ENCODE data around the gene PEDS1. TPM values are rescaled to one million over a fixed set of nuclear protein-coding genes. Genes with fewer than 3 reads are reported as not detected.
"Not testable (repeated sequence)": the region's sequence is repeated elsewhere in the genome, so short reads cannot be mapped to it uniquely, and the experiment has no call there.

Gene PEDS1
- total RNA-seq, 4 donors from 2014 or later = 24.1 to 46.3 (median 31.8) TPM

DNA sequence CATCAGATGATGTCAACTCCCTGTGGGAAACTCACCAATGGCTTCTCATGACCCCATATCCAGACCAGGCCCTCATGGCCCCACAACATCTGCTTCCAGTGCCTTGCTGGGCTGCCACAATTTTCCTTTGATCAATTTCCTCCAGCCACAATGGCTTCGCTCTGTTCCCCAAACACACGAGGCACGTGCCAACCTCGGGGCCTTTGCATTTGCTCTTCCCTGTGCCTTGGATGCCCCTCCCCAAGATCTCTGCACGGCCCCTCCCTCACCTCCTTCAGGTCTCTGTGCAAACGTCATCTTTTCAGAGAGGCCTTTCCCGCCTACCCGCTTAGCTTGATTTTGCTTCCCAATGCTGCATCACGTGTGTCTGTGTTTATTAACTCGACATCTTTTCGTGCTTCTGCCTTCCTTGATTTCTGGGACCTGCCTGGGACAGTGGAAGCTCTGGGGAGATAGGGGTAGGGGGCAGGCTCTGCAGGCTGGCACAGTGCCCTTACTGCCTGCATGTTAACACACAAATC, 13.1 kb downstream of the PEDS1 start:
- TF ChIP-seq POLR2AphosphoS5 (IDR thresholded peaks at IDR 0.05) (no peak), EP300 (IDR thresholded peaks at IDR 0.05) (no peak), POLR2A (IDR thresholded peaks at IDR 0.05) (no peak)
- TF ChIP-seq, protein P1, sequence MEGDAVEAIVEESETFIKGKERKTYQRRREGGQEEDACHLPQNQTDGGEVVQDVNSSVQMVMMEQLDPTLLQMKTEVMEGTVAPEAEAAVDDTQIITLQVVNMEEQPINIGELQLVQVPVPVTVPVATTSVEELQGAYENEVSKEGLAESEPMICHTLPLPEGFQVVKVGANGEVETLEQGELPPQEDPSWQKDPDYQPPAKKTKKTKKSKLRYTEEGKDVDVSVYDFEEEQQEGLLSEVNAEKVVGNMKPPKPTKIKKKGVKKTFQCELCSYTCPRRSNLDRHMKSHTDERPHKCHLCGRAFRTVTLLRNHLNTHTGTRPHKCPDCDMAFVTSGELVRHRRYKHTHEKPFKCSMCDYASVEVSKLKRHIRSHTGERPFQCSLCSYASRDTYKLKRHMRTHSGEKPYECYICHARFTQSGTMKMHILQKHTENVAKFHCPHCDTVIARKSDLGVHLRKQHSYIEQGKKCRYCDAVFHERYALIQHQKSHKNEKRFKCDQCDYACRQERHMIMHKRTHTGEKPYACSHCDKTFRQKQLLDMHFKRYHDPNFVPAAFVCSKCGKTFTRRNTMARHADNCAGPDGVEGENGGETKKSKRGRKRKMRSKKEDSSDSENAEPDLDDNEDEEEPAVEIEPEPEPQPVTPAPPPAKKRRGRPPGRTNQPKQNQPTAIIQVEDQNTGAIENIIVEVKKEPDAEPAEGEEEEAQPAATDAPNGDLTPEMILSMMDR (IDR thresholded peaks at IDR 0.05) = no peak
- Histone ChIP-seq H3K36me3 (peaks cover 0 to 46% of the 10 kb centered on the region in 2 donors), H3K27me3 (no peaks in the 10 kb centered on the region), H3K9me3 (no peaks in the 10 kb centered on the region), H3K4me3 (no peak overlapping the region), H3K4me1 (peaks cover 0 to 83% (median 4%) of the 10 kb centered on the region in 3 donors), H3K27ac (peak overlapping the region in 1 of 4 donors; percentile 73)
- 78 to 94% methylated on average over 3 to 9 of the region's 11 CpGs for WGBS, 2 donors (ENCODE audit: low coverage in 1 of 2)
- no peak for ATAC-seq

- no peaks in the 10 kb centered on the region for H3K9me3 ChIP-seq
- no peak overlapping the region for H3K4me3 ChIP-seq
- peak overlapping the region in 3 of 4 donors; percentile 69 to 73 (median 72) for H3K27ac ChIP-seq
- 47 to 61% methylated on average over 9 to 11 of the region's 29 CpGs for WGBS, 2 donors (ENCODE audit: low coverage in 1 of 2)
- TF ChIP-seq POLR2AphosphoS5 (IDR thresholded peaks at IDR 0.05) (no peak), POLR2A (IDR thresholded peaks at IDR 0.05) (no peak), EP300 (IDR thresholded peaks at IDR 0.05) (no peak)
- TF ChIP-seq, protein P1 (IDR thresholded peaks at IDR 0.05) = peak in 1 of 4 experiments; percentile 35
- no peaks in the 10 kb centered on the region for H3K27me3 ChIP-seq
- H3K36me3 ChIP-seq = peaks cover 0 to 61% of the 10 kb centered on the region in 2 donors
- ATAC-seq = peak; percentile 57
- H3K4me1 ChIP-seq = peaks cover 0 to 72% (median 0%) of the 10 kb centered on the region in 3 donors
Observed at GRCh38 chr20:50138479-50139393, 14.8 kb downstream of the PEDS1 start.

- TF ChIP-seq EP300 (IDR thresholded peaks at IDR 0.05) (no peak), POLR2AphosphoS5 (IDR thresholded peaks at IDR 0.05) (no peak), POLR2A (IDR thresholded peaks at IDR 0.05) (no peak)
- TF ChIP-seq, protein P1 (IDR thresholded peaks at IDR 0.05) = no peak
- WGBS, 2 donors (ENCODE audit: low coverage in 1 of 2) = 100% methylated on average over 1 of the region's 5 CpGs; no CpG with 5 or more reads in 1 of the 2 donors
- no peak for ATAC-seq
- Histone ChIP-seq H3K27ac (peak overlapping the region in 3 of 4 donors; percentile 69 to 73 (median 72)), H3K4me3 (no peak overlapping the region), H3K27me3 (no peaks in the 10 kb centered on the region), H3K4me1 (peaks cover 0 to 73% (median 3%) of the 10 kb centered on the region in 3 donors), H3K9me3 (no peaks in the 10 kb centered on the region), H3K36me3 (peaks cover 0 to 57% of the 10 kb centered on the region in 2 donors)
Observed at GRCh38 chr20:50138120-50138478, 15.4 kb downstream of the PEDS1 start.

DNA sequence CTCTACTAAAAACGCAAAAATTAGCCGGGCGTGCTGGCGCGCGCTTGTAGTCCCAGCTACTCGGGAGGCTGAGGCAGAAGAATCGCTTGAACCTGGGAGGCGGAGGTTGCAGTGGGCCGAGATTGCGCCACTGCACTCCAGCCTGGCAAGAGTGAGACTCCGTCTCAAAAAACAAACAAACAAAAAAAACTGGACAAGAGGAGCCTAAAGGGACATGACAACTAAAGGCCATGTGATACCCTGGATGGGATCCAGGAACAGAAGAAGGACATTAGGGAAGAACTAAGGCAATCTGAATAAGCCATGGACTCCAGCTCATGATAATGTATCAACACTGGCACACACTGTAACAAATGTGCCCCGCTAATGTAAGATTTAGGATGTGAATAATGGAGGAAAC, 15.8 kb downstream of the PEDS1 start:
- Histone ChIP-seq H3K27ac (peak overlapping the region in 3 of 4 donors; percentile 69 to 73 (median 72)), H3K36me3 (peaks cover 0 to 57% of the 10 kb centered on the region in 2 donors), H3K4me1 (peaks cover 0 to 73% (median 5%) of the 10 kb centered on the region in 3 donors)
- 81 to 91% methylated on average over 7 to 11 of the region's 13 CpGs for WGBS, 2 donors (ENCODE audit: low coverage in 1 of 2)
- not testable (repeated sequence) for H3K4me3 ChIP-seq, H3K9me3 ChIP-seq, H3K27me3 ChIP-seq
- peak; percentile 31 for ATAC-seq

DNA sequence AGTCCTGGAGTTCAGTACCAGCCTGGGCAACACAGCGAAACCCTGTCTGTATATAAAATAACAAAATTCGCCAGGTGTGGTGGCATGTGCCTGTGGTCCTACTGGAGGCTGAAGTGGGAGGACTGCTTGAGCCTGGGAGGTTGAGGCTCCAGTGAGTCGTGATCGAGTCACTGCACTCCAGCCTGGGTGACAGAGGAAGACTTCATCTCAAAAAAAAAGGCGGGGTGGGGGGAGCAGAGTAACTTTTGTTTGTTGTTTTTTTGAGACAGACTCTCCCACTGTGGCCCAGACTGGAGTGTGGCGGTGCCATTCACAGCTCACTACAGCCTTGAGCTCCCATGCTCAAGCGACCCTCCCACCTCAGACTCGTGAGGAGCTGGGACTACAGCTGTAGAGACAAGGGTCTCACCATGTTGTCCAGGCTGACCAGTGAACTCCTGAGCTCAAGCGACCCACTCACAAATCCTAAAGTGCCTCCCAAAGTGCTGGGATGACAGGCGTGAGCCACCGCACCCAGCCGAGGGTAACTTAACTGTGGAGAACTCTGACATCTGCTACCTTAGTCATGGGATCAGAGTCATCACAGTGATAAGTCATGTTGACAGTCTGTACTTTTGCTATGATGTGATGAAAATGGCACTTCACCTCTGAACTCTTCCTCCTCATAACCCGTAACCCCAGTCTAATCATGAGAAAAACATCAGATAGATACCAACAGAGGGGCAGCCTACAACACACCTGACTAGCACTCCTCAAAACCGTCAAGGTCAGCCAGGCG, 16.5 kb downstream of the PEDS1 start:
- WGBS, 2 donors (ENCODE audit: low coverage in 1 of 2) = 91 to 93% methylated on average over 5 to 10 of the region's 15 CpGs
- H3K27ac ChIP-seq = peak overlapping the region in 3 of 4 donors; percentile 31 to 73 (median 35)
- TF ChIP-seq, protein P1 (IDR thresholded peaks at IDR 0.05) = no peak
- no peak for TF ChIP-seq POLR2A (IDR thresholded peaks at IDR 0.05)

GRCh38 chr20:50135157-50135556, 18.4 kb downstream of the PEDS1 start:
- H3K27ac ChIP-seq = peak overlapping the region in 2 of 4 donors; percentile 24 to 84

More for the DNA sequence above, 16.5 kb downstream of the PEDS1 start:
- no peaks in the 10 kb centered on the region for H3K27me3 ChIP-seq
- H3K36me3 ChIP-seq = peaks cover 0 to 54% of the 10 kb centered on the region in 2 donors
- no peak overlapping the region for H3K4me3 ChIP-seq
- ATAC-seq = no peak
- H3K4me1 ChIP-seq = peaks cover 0 to 72% (median 5%) of the 10 kb centered on the region in 3 donors
- no peaks in the 10 kb centered on the region for H3K9me3 ChIP-seq

More at GRCh38 chr20:50135157-50135556, 18.4 kb downstream of the PEDS1 start:
- Histone ChIP-seq H3K4me1 (peaks cover 4 to 74% (median 12%) of the 10 kb centered on the region in 3 donors), H3K36me3 (peaks cover 0 to 45% of the 10 kb centered on the region in 2 donors)
- WGBS, 2 donors (ENCODE audit: low coverage in 1 of 2) = 95% methylated on average over 3 of the region's 7 CpGs; no CpG with 5 or more reads in 1 of the 2 donors
- H3K4me3 ChIP-seq, H3K27me3 ChIP-seq, ATAC-seq, H3K9me3 ChIP-seq: not testable (repeated sequence)

Measured in gastroesophageal sphincter (tissue), 4 donors.